Hypothalamus (tissue), 51 donors: ENCODE results near the gene PIP4K2A.

Experiments used
- DNase-seq, 51 donors: peaks; one replicate each; lab custom pipeline; 2025; lab: John Stamatoyannopoulos, UW

Gene PIP4K2A

DNA sequence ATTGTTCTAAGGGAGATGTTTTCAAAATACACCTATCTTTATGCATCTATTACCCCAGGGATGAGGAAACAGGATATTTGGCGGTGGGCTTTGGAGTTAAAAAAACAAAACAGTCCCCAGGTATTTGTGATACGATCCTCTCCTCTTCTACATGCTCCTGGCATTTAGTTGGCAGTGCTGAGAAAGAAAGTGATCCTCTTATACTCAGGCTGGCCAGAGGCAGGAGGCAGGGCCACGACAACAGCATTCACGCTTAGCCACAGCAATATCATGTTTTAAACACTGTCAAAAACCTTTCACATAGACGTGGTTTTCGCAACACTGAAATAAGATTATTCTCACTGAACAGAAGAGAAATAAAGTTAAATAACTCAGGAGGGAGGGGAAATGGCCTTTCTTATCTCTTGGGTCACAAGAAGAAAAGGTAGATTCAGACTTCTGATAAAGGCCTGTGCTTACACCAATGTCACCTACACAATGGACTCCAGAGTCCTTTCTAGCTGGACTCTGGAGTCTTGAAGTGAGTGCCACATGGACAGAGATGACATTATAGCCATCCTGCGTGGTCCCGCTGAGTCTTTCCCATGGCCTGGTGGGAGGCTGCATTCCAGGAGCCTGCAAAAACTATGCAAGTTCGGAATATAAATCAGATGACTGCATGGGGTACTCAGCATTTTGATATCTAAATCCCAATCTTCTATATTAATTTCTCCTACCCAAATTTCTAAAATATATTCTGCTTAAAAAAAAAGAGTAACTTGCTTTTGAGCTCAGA, 88.7 kb downstream of the PIP4K2A start:
- DNase-seq = peak in 2 of 51 donors; percentile 19 to 30

DNA sequence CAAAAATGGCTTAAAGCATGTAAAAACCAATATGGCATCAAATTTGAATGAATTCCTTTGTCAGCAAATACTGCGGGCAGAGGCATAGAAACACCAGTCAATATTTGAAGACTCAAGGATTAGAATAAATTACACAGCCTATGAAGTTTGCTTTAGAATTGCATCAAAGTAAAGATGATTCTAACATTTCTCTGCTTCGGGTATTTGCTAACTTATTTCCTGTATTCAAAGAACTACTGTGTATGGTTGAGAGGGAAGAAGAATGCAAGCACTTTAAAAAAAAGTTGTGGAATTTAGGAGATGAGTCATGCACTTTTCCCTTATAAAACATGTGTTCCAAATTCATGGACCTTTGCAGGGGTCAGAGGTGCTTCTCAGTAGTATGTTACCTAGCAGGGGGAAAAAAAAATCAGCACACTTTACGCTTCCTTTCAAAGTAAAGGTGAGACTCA, 90.1 kb downstream of the PIP4K2A start:
- no peak for DNase-seq

DNA sequence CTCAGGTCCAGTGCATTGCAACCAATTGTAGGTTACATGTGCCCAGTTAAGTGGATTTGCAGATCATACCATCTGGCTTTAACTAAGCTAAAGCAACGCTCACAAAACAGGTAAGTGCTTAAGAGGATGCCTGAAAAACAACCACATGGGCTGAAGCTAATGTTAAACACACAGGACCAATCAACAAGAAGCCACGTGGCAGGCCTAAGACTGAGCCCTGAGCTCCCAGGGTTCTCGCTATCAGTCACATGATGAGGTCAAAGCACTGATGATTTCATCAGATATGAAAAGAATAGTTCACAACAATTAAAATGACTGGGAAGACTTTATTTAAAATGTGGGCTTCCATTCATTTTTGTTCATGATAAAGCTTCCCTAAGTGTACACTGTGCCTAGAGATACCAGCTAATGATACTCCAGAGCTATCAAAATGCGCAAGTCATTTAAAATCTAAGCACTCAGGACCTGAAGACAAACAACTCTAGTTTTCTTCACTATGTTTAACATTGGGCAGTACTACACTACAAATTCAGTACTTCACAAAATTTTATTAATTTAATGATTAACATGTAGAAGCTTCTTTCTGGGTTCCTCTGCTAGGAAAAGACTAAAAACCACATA, 90.6 kb downstream of the PIP4K2A start:
- DNase-seq = peak in 2 of 51 donors; percentile 9 to 10

DNA sequence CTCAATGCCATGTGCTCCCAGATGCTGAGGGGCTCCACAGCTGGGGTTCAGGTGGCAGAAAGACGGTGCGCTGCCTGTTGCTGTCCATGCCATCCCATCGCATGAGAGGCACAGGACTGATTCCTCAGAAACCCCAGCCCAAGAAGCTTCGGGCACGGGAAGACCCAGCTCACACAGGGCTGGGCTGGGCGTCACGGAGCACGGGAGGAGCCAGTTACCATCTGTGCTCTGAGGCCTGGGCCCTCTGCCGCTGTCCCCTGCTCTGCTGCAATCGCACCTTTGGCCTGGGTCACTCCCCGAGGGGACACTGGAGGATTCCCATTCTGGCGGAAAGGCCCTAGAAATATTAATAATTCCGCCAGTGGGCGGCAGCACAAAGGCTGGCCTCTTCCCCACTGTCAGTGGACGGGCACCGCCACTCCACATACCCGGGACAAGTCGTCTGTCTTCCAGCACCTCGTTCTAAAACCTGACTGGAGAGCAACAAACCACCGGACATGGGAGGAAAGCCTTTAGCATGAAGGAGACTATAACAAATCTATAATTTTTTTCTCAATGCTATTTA, 92.1 kb downstream of the PIP4K2A start:
- peak in 6 of 51 donors; percentile 21 to 49 (median 26) for DNase-seq

DNA sequence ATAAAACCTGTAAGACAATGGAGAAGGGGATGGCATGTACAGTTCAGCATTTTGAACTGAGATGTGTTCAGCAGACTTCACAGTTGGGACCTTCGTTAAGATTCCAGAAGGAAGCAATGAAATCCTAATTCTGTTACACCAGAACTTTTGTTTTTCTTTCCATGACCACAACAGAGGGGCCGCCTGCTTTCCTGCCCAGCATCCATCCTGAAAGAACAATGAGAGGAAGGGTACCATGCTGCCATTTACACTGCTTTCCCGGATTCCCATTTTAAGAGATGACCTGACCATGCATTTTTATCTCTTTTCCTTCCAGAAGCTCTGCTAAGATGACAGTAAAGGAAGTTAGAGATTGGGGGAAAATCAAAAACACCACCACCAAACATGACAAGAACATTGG, 92.7 kb downstream of the PIP4K2A start:
- no peak for DNase-seq

DNA sequence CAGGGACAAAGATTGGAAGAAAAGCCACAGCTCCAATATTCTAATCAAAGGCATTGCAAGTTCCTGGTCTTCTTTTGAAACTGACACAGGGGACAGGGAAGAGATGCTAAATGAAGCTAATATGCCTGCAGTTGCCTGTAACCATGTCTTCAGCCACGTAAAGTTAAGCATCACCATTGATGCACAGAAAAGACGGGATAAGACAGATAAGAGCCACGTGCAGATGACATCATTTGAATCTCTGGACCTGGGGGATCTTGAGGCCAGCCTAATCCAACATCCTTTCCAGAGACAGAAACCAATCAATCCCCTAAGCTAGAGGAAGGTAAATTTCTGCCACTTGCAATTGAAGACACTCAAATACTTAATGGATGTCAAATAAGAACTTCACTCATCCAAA, 93.4 kb downstream of the PIP4K2A start:
- no peak for DNase-seq

DNA sequence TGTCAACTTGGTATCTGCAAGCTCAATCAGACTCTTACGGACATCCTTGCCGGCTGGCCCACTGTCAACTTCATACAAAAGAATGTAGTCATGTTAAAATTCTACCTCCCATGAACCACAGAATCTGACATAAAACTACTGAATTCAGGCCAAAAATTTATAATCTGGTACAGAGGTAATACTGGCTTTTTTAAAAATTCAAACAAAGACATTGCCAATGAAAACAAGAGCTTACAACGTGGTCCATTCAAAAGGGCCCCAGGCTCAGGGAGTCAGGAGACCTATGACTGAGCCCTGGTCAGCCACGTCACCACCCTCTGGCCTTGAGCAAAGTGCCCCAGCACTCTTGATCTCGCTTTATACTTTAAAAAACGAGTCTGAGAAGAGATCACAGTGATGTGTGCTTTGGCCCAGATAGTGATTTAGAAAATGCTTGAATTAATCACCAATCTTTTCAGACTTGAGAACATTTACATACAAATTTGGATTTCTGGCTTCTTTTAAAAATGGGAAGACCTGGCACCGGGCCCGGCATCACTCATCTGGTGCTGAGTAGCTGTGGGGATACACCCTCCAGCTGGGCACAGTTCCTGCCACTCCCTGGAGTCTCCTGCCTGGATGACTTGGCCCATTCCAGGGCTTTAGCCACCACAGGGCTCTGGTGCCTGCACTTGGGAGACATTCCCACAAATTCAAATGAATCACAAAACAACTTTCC, 94.1 kb downstream of the PIP4K2A start:
- peak in 34 of 51 donors; percentile 11 to 86 (median 47) for DNase-seq

DNA sequence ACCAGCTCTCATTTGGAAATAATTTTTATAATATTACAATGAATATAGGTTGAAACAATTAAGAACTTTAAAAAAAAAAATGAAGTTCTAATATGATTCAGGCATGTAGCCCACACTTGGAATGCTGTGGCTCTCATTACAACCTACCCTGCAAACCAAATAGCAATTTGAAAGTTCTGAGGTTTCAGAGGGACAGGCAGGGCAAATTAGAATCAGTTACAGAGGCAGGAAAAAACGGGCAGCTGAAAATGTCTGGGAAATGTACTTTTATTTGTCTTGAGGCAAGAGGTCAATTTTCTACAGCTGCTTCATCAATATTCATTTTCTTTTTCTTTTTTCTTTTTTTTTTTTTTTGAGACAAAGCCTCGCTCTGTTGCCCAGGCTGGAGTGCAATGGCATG, 95.3 kb downstream of the PIP4K2A start:
- DNase-seq = no peak

DNA sequence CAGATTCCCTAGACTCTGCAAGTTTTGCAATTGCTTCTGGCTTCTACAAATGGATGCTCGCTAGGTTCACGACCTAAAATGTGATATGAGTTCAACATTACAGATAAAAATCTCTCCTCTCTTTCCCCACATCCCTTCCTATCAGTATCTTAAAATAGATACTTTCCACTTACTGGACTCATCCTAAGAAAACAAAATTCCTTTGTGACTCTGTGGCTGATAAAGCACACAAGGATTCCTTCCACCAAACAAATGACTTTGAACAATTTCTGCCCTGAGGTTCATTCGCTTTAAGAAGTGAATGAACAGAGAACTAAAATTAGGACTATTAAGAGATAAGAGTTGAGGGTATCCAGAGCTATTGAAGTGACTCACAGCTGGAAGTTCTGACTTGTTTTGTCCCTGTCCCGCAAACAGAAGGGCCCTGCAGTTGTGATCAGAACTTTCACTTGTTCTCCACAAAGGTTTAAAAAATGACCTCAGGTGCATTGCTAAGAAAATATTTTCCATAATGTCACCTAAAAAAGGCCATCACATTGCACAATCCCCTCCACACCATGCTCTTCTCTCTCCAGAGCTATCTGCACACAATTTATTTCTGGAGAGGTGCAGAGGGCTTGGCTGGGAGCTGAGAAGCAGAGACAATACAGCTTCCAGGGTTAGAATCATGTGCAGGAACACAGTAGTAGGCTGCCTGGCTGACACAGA, 96.1 kb downstream of the PIP4K2A start:
- no peak for DNase-seq

DNA sequence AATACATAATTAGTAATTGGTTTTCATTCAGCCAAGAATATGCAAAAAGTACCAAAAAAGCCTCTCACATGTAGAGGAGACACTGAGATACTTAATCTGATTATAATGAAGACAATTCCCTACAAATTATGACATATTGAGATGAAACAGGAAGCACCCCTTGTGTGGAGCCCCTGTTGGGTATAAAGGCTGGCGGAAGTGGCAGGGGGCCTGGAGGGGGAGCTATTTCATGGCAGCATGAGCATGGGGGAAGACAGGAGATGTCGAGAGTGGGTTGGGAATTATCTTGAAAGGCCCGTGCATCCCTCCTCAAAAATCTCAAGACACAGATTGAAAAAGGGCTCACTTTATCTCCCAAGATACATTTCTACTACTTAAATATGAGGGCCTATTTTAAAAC, 96.9 kb downstream of the PIP4K2A start:
- DNase-seq = peak in 7 of 51 donors; percentile 19 to 67 (median 26)

DNA sequence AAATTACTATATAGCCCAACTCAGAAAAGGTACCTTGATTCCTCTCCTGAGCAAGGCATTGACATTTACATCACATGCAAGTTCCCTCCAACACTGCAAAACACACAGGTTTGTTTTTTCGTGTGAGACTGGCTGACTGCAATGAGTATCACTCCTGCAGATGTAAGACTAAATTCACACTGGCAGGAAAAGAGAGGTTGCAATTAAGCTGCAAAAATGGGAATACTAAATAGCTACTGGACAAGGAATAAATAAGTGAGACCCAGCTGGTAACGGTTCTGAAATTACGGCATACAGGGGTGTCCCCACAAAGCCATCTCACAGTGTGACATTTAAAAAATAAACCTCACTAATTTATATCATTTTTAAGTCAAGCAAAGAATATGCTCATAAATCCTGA, 97.3 kb downstream of the PIP4K2A start:
- peak in 1 of 51 donors; percentile 40 for DNase-seq

DNA sequence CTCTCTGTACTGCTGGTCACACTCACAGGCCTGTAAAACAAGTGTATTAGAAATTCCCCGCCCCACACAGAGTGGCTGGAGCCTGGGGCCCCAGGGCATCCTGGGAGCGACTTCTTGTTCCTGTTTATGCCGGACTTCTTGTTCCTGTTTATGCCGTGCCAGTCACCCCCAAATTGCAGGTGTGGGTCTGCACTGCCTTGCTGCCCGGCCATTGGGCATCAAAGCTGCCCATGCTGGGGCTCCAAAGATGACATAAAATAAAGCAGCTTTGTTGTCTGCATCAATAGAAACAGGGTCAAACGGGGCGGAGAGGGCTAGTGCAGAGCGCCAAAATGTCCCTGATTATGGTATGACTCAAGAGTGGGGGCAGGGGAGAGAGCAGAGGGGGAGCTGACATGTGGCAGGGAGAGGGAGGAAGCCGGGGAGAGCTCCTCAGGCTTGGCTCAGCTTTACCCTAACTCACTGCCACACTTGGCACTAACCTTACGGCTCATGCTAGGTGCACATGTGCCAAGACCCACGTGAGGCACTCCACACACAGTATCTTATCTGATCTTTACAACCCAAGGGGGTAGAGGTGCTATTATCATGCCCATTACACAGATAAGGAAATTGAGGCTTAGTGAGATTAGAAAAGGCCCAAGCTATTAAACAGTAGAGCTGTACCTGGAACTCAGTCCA, 98.4 kb downstream of the PIP4K2A start:
- peak in 47 of 51 donors; percentile 31 to 94 (median 78) for DNase-seq

DNA sequence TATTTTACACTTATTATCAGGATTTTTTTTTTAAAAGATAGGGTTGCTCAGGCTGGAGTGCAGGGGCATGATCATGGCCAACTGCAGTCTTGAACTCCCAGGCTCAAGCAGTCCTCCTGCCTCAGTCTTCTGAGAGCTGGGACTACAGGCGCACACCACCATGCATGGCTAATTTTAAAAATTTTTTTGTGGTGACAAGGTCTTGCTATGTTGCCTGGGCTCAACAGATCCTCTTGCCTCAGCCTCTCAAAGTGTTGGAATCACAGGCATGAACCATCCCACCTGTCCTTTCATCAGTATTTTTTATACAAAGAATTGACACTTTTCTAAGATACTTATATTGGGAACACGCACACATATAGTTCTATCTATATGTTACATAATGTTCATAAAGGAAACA, 99.3 kb downstream of the PIP4K2A start:
- DNase-seq = no peak

DNA sequence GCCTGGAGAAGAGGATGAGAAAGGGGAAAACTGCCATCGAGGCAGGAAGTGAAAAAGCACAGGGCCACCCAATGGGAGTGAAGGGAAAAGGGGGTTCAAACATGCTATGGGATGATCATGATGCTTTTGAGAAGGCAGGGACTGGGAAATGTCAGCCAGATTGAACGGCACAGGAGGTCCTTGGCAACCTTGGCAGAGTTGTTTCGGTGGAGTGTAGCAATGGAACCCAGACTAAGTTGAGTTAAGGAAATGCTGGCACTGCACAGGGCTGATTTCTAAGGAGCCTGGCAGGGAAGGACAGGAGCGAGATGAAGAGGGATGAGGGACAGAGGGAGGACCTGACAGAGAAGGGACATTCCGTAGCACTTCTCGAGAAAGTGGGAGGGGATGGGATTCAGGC, 101.4 kb downstream of the PIP4K2A start:
- no peak for DNase-seq

DNA sequence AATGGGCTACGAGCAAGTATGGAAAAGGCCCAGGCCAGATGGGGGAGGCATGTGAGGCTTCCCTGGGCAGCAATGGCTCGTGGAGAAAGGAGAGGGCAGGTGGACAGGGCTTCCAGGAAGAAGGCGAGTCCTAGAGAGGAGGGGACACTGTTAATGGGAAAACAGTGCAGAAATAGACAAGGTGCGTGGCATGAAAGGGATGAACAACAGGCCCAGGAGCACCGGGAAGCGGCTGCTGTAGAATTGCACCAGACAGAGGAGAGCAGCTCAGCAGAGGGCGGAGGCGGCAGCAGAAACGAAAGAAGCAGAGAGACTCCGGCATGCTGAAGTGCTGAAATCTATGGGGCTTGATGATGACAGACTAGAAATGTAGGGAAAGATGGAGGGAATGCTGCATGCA, 102.1 kb downstream of the PIP4K2A start:
- peak in 1 of 51 donors; percentile 23 for DNase-seq

DNA sequence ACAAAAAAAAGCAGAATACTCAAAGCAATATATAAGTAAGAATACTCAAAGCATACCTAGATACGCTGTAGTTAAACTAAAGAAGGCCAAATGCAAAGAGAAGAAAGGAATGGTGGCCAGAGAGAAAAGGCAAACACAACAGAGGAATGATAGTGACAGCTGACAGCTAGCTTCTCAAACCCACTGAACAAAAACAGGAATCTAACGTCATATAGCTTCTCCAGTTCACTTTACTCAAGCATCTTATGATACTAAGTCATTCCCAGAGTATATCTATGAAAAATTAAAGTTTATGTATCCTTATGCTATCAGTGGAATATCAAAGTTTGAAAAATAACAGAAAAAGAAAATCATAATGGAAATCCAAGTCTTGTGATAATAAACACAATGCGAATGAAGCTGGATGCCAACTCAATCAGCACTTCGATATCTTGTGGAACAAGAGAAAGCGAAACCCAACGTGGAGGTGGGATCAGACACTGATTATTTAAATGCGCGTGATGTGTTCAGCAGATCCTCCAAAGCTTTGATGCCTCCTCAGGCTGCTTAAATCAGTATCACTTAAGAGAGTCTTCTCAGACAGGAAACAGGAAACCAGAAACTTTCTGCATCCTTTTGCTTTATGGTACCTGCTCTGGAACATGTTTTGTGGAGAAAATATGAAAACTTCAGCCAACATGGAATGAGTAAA, 102.8 kb downstream of the PIP4K2A start:
- no peak for DNase-seq

DNA sequence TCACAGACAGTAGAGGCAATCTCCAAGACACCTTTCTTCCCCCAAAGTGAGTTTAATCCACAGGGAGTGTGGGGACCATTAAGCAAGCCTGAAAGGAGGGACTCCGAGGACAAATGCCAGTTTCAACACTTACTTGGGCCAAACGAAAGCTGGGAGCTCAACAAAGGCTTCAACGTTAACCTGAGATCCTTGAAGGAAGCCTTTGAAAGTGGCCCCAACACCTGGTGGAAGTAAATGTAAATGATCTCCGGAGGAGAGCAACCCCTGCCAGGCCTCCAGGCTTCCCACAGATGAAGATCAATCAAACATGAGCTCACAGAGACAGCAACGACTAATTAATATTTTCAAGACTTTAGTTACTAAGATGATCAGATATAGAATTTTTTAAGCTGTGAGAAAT, 103.8 kb downstream of the PIP4K2A start:
- DNase-seq = no peak

DNA sequence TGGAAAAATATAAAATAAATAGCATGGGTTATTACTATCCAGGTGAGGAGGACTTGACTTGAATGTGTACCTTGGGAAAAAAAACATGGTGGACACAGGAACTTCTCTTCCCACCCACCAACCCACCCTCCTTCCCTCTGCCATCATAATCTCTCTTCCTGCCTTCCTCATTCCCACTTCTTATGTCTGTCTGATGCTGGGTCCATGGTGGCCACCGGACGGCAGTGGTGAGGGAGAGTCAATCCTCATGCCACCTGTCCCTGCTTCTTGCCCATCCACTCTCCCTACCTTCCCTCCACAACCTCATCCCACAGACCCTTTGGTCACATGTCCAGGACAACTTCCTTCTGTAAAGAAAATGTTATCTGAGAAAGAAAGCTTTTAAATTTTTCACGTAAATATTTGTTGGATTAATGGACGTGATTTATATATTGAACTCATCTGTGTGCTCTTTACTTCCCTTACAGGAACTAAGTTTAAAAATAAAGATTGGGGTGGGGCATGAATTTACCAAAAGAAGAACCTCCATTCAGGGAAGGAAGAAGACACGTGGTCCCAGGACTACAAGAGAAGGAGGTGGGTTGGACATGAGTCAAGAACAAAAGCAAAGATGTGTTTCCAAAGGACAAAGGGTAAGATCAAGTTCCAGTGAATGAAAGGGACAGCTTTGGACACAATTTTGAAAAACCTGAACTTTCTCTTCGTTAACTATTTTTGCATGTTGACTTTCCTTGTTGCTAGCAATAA, 104.5 kb downstream of the PIP4K2A start:
- no peak for DNase-seq

DNA sequence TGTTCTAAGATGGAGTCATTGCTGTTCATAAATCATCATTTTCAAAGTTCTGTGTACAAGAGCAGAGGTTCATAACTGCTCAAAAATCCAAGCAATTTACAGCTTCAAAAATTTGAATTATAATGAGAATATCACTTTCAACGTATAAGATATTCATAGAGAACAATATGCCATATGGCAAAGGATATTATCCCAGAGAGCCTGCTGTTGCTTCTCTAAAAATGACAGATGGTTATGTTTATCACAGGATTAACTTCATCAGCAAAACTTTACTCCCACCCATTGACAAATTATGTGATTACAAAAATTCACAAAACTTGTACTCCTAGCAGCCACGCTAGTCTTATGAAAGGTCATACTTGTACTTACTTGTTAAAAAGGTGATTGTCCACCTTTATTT, 105.1 kb downstream of the PIP4K2A start:
- no peak for DNase-seq
